ENCODE data around the gene UBALD2.

DNA sequence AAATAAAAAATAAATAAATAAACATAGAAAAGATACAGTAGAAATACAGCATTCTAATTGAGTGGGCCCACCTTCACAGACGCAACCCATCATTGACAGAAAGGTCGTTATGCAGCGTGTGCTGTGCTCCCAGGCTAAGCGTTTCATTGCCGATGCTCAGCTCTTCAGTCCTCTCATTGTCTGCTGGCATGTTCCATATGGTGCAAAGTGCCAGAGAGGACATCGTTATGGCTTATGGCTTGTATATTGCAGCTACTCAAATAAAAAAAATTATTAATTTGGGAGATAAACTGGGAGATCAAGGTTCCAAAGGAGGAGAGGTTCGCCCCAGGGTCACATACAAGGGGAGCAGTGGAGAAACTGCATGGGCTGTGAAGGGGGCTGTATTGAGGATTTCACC, 11.3 kb upstream of the UBALD2 start:
- no peak for TF ChIP-seq EZH2 (conservative IDR thresholded peaks at IDR 0.05; ENCODE audit: low read depth, low read length)
- TF ChIP-seq SP1 (IDR thresholded peaks at IDR 0.05): no peak
- TF ChIP-seq SP1 (CRISPR knock-in tag; IDR thresholded peaks at IDR 0.05): no peak
- no peak for TF ChIP-seq ZFX (CRISPR knock-in tag; IDR thresholded peaks at IDR 0.05; ENCODE audit: low read depth)
- TF ChIP-seq ZNF207 (IDR thresholded peaks at IDR 0.05; ENCODE audit: borderline replicate concordance): no peak
- TF ChIP-seq, protein P1, sequence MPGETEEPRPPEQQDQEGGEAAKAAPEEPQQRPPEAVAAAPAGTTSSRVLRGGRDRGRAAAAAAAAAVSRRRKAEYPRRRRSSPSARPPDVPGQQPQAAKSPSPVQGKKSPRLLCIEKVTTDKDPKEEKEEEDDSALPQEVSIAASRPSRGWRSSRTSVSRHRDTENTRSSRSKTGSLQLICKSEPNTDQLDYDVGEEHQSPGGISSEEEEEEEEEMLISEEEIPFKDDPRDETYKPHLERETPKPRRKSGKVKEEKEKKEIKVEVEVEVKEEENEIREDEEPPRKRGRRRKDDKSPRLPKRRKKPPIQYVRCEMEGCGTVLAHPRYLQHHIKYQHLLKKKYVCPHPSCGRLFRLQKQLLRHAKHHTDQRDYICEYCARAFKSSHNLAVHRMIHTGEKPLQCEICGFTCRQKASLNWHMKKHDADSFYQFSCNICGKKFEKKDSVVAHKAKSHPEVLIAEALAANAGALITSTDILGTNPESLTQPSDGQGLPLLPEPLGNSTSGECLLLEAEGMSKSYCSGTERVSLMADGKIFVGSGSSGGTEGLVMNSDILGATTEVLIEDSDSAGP (CRISPR knock-in tag; IDR thresholded peaks at IDR 0.05; ENCODE audit: borderline replicate concordance): no peak
- no peak for TF ChIP-seq MYNN (CRISPR knock-in tag; IDR thresholded peaks at IDR 0.05; ENCODE audit: low read depth)
- TF ChIP-seq SUZ12 (IDR thresholded peaks at IDR 0.05; ENCODE audit: low read depth, low read length): no peak
- TF ChIP-seq U2AF2 (IDR thresholded peaks at IDR 0.05; ENCODE audit: low read depth, low read length): no peak
- no peak for TF ChIP-seq KAT8 (CRISPR knock-in tag; IDR thresholded peaks at IDR 0.05)
- TF ChIP-seq, protein P2, sequence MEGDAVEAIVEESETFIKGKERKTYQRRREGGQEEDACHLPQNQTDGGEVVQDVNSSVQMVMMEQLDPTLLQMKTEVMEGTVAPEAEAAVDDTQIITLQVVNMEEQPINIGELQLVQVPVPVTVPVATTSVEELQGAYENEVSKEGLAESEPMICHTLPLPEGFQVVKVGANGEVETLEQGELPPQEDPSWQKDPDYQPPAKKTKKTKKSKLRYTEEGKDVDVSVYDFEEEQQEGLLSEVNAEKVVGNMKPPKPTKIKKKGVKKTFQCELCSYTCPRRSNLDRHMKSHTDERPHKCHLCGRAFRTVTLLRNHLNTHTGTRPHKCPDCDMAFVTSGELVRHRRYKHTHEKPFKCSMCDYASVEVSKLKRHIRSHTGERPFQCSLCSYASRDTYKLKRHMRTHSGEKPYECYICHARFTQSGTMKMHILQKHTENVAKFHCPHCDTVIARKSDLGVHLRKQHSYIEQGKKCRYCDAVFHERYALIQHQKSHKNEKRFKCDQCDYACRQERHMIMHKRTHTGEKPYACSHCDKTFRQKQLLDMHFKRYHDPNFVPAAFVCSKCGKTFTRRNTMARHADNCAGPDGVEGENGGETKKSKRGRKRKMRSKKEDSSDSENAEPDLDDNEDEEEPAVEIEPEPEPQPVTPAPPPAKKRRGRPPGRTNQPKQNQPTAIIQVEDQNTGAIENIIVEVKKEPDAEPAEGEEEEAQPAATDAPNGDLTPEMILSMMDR (CRISPR knock-in tag; IDR thresholded peaks at IDR 0.05): no peak

Measured in HepG2 (cell line).